Panc1 (cell line): ENCODE results near the gene PCCA.

ENCODE experiments used
- POLR2AphosphoS5 ChIP-seq: IDR thresholded peaks from 2 replicates; pipeline ENCODE4 v1.6.1; 2012; ENCODE audit warnings: mild to moderate bottlenecking, low read depth, low read length, moderate library complexity
- TCF7L2 ChIP-seq: IDR thresholded peaks from 2 replicates; pipeline ENCODE4 v1.6.1; 2011; ENCODE audit warnings: mild to moderate bottlenecking, low read depth, low read length, inconsistent platforms

DNA sequence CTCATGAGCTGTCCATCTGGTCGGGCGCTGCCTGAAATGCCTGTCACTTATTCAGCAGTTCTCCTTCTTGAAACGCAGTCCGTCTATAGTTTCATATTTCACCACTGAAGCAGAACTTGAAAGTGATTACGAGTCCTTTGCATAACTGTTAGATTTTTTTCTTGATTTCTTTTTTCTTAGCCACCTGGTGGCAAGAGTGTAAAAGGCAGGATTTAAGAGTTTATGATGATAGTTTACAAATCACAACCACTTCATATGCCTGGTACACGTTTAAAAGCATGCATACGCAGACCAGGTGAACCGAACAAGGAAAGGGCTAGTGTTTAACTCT is 453.9 kb downstream of the PCCA start:
- TF ChIP-seq POLR2AphosphoS5 (no peak), TCF7L2 (no peak)
